IPS-11a (cell line): ENCODE results near the gene OR5D14.

Source experiments
- H3K4me3 ChIP-seq: one replicate; pipeline ENCODE4 v1.5.1; 2013; ENCODE audit warnings: low read depth, low read length, control low read depth

Gene OR5D14

DNA sequence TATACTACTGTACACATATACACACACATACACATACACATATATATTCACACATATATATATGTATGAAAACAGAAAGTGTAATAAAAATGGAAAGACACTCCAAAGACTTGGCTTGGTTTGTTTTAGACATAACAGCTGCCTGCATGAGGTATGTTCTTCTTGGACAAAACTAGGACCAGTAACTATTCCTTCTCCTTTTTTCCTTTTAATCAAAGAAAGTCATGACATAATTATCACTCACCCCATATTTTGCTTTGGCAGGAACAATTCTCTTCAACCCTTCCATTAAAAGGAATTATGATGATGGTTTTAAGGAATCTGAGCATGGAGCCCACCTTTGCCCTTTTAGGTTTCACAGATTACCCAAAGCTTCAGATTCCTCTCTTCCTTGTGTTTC lies at the start of gene OR5D14:
Gene OR5D14, plus strand, starts transcription at position 301 of the 400 bp plus-strand sequence. Its CDS starts 0 bp downstream, at position 301.
- H3K4me3 ChIP-seq = no peak within 1 kb of the TSS

DNA sequence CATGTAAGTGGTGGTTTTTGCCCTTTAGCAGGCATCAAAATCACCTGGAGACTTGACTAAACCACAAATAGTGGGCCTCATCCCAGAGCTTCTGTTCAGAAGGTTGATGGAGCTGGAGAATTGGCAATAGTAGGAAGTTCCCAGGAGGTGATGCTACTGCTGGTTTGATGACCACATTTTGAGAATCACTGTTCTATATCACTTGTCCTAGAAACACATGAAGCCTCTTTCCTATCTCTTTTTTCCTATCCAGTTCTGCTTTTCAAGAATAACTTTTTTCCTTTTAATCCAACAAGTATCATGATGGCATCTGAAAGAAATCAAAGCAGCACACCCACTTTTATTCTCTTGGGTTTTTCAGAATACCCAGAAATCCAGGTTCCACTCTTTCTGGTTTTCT lies 22.2 kb upstream of the OR5D14 start, which contains the start of gene OR5D13:
Gene OR5D13, plus strand, starts transcription at position 301 of the 400 bp plus-strand sequence. Its CDS starts 0 bp downstream, at position 301.
- H3K4me3 ChIP-seq = no peak within 1 kb of the TSS

DNA sequence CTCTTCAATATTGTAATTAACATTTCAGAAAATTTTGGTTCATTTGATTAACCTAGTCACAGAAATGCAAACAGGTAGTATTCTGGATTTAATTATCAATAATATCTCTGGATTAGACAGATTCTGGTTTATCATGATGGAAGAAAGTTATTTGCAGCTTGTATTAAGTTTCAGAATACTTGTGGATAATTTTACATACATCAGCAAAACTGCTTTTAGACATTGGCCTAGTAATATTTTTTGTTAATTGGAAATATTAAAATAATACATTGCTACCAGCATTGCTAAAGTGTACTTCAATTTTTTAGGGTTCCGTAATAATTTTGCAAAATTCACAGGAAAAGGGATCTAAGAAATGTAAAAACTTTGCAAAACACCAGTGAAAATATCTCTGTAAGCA lies 3.8 kb upstream of the OR5D14 start:
- H3K4me3 ChIP-seq = no peak overlapping the region

DNA sequence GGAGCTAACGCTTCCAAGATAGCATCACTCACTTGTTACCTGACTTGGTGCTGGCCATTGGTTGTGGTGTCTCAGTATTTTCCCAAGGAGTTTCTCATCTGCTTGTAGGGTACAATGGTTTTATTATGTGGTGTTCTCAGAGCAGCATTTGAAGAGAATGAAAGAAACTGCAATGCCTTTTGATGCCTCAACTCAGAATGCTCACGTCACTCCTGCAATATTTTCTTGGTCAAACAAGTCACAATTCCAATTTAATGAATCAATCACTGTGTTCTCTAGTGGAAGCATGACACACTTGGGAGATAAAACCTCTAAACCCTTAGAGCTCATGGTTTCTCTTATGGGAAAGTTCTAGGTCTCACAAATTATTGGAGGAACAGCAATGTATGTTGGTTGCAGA lies 2.0 kb upstream of the OR5D14 start:
- no peak overlapping the region for H3K4me3 ChIP-seq

DNA sequence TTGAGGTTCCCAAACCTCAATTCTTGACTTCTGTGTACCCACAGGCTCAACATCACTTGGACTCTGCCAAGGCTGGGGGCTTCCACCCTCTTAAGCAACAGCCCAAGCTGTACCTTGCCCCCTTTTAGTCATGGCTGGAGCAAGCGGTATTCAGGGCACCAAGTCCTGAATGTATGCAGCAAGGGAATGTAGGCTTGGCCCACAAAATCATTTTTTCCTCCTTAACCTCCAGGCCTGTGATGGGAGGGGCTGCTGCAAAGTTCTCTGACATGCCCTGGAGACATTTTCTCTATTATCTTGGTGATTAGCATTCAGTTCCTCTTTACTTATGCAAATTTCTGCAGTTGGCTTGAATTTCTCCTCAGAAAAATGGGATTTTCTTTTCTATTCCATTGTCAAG lies 10.9 kb downstream of the OR5D14 start:
- H3K4me3 ChIP-seq = no peak overlapping the region

DNA sequence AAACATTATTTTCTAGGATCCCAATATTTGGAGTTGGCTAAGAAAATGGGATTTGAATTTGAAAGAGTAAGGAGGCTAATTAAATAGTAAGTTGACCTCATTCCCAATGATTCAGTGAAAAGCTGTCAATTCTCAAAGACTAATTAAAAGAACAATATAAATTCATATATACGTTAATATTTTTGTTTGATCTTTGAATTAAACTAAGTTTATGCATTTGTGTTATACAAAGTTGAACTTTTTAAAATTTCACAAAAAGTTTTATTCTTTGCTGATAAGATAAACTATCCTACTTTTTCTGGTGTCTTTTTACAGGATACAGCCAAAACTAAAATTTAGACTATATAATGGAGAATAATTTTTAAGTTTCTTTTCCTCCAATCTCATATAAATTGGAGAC lies 15.7 kb downstream of the OR5D14 start, which contains the start of gene OR5L1:
Gene OR5L1, plus strand, starts transcription at position 301 of the 400 bp plus-strand sequence. CDS start 100 bp downstream, outside the sequence.
- no peak within 1 kb of the TSS for H3K4me3 ChIP-seq

DNA sequence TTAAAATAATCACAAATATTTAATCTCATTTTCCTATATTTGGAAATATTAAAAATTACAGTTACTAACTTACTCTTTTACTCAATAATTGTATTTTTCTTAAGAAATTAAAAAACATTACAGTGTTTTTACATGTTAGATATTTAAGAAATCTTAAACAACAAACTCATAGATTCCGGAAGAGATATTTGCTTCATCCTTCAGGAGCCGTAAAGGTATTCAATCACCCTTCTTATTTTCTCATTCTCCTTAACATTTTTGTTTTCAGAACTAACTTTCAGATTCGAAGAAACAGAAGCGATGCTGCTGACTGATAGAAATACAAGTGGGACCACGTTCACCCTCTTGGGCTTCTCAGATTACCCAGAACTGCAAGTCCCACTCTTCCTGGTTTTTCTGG lies 24.0 kb downstream of the OR5D14 start, which contains the start of gene OR5D18:
Gene OR5D18, plus strand, starts transcription at position 301 of the 400 bp plus-strand sequence. Its CDS starts 0 bp downstream, at position 301.
- no peak within 1 kb of the TSS for H3K4me3 ChIP-seq

DNA sequence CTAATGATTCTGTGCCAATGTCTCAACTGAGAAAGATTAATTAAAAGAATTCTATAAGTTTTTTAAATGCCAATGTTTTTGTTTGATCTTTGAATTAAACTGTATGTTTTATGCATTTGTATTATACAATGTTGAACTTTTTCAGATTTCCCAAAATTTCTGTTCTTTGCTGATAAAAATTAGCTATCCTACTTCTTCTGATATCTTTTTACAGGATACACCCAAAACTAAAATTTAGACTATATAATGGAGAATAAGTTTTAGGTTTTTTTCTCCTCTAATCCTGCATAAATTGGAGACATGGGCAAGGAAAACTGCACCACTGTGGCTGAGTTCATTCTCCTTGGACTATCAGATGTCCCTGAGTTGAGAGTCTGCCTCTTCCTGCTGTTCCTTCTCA lies 31.6 kb downstream of the OR5D14 start, which contains the start of gene OR5L2:
Gene OR5L2, plus strand, starts transcription at position 301 of the 400 bp plus-strand sequence. Its CDS starts 0 bp downstream, at position 301.
- no peak within 1 kb of the TSS for H3K4me3 ChIP-seq

DNA sequence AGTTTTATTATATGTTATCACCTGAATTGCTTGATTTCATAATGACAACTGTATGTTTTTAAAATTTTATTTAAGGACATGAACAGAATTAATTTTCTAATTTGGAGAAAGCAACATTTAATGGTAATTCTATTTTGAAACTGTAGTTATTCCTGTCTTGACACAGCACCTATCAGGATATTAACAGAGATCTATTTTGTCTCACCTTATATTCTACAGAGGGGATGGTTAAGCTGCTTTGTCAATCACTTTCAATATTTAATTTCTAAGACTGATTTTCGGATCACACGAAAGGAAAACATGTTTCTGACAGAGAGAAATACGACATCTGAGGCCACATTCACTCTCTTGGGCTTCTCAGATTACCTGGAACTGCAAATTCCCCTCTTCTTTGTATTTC lies 43.1 kb downstream of the OR5D14 start, which contains the start of gene OR5D16:
Gene OR5D16, plus strand, starts transcription at position 301 of the 400 bp plus-strand sequence. Its CDS starts 0 bp downstream, at position 301.
- H3K4me3 ChIP-seq = no peak within 1 kb of the TSS
